HepG2 (cell line): Measurements from ENCODE around the gene CREBRF. TPM values are rescaled to one million over a fixed set of nuclear protein-coding genes. Genes with fewer than 3 reads are reported as not detected.

Source experiments
- ATAC-seq: fragments of 200-7000 bp; cut with Tn5 transposase; 3 replicates; pipeline ENCODE4 v1.9.1; 2020; ENCODE audit warnings: mild to moderate bottlenecking, moderate library complexity
- BruUV-seq: library from RNA; stranded (reverse); fragments of 400-500 nt; replicated peaks from 2 replicates; lab custom pipeline; 2021; lab: Mats Ljungman, UMichigan
- CTCF ChIA-PET: fragments of 300-600 bp; formaldehyde crosslinking; extraction: SDS; loops from one replicate; lab custom pipeline; 2021; ENCODE audit warnings: low total read pairs, inconsistent platforms, low intra/inter-chr PET ratio; lab: Yijun Ruan, JAX
- POLR2A ChIA-PET: fragments of 350-600 bp; sonication (Branson Sonifier 250); formaldehyde crosslinking; loops from one replicate; lab custom pipeline; 2020; ENCODE audit warnings: antibody characterized with exemption, inconsistent platforms; lab: Yijun Ruan, JAX
- DNase-seq: peaks from one replicate; pipeline ENCODE4 v3.0.0-alpha.2; 2015; ENCODE audit warnings: low spot score
- FAIRE-seq: peaks from 3 replicates; lab custom pipeline; 2011; peaks lifted over from hg19 to GRCh38; lab: Jason Lieb, UNC
- H2AFZ ChIP-seq: one replicate; pipeline ENCODE4 v1.6.1; 2011; ENCODE audit warnings: low read length, inconsistent platforms
- H3K27ac ChIP-seq: fragments of 300-600 bp; 3 replicates; pipeline ENCODE4 v1.8.0; 2011; ENCODE audit warnings: mixed run types, mild to moderate bottlenecking, mixed read lengths, low read length, inconsistent platforms; ENCODE audit not compliant: insufficient read depth; ENCODE audit errors: extremely low read length
- H3K27me3 ChIP-seq, 2 experiments: fragments of 200-600 bp in 1 of 2; 2 replicates in 1 of 2; 3 replicates in 1 of 2; pipeline versions ENCODE4 v1.6.0 to v1.8.0; 2011; ENCODE audit warnings: low read length in 2 of 2, mild to moderate bottlenecking in 2 of 2, moderate library complexity in 2 of 2, inconsistent platforms in 1 of 2; ENCODE audit not compliant: insufficient read depth in 2 of 2, control insufficient read depth in 1 of 2
- H3K36me3 ChIP-seq, 2 experiments: fragments of 200-600 bp in 1 of 2; replicated peaks in 1 of 2; 2 replicates in 1 of 2; 3 replicates in 1 of 2; pipeline versions ENCODE4 v1.5.1 to v1.8.0; 2011; ENCODE audit warnings: low read length in 2 of 2, inconsistent platforms in 1 of 2; ENCODE audit not compliant: insufficient read depth in 2 of 2, control insufficient read depth in 1 of 2
- H3K4me1 ChIP-seq: 2 replicates; pipeline ENCODE4 v1.5.1; 2012; ENCODE audit warnings: low read length, inconsistent platforms; ENCODE audit not compliant: insufficient read depth
- H3K4me2 ChIP-seq: 2 replicates; pipeline ENCODE4 v1.6.0; 2011; ENCODE audit warnings: low read depth, low read length, inconsistent platforms
- H3K4me3 ChIP-seq, 3 experiments: fragments of 200-600 bp in 1 of 3; sonication (generic), shearing (Covaris generic) in 1 of 3; replicated peaks in 1 of 3; 2 replicates each; pipeline ENCODE4 v1.5.1; 2011 to 2016; ENCODE audit warnings: low read length in 3 of 3, inconsistent platforms in 2 of 3, low read depth in 2 of 3, mild to moderate bottlenecking in 2 of 3, control low read depth in 1 of 3, mixed read lengths in 1 of 3; ENCODE audit not compliant: insufficient read depth in 1 of 3
- H3K79me2 ChIP-seq: one replicate; pipeline ENCODE4 v1.6.1; 2011; ENCODE audit warnings: low read length, inconsistent platforms; ENCODE audit not compliant: insufficient read depth
- H3K9ac ChIP-seq: 2 replicates; pipeline ENCODE4 v1.6.0; 2011; ENCODE audit warnings: mild to moderate bottlenecking, low read depth, low read length, inconsistent platforms; ENCODE audit not compliant: insufficient read depth
- H3K9me3 ChIP-seq: 2 replicates; pipeline ENCODE4 v1.5.1; 2012; ENCODE audit warnings: mild to moderate bottlenecking, low read length
- H4K20me1 ChIP-seq: 2 replicates; pipeline ENCODE4 v1.6.0; 2011; ENCODE audit warnings: inconsistent platforms, mild to moderate bottlenecking, low read length, moderate library complexity; ENCODE audit not compliant: insufficient read depth
- ETS1 ChIP-seq: sonication (generic); formaldehyde crosslinking; IDR thresholded peaks from 2 replicates; pipeline ENCODE4 v1.4.0; 2020; ENCODE audit warnings: missing genetic modification reagents
- ETV5 ChIP-seq: IDR thresholded peaks from 2 replicates; pipeline ENCODE4 v1.6.1; 2018; ENCODE audit warnings: missing biosample characterization, missing genetic modification reagents, inconsistent platforms, borderline replicate concordance
- GATAD2A ChIP-seq: IDR thresholded peaks from 2 replicates; pipeline ENCODE4 v1.6.1; 2016
- RERE ChIP-seq: IDR thresholded peaks from 2 replicates; pipeline ENCODE4 v1.6.1; 2016; ENCODE audit warnings: low read depth, missing genetic modification reagents, missing compliant biosample characterization
- ZFP91 ChIP-seq: sonication (generic); formaldehyde crosslinking; IDR thresholded peaks from 2 replicates; pipeline ENCODE4 v1.9.0; 2022; ENCODE audit warnings: missing genetic modification reagents, mild to moderate bottlenecking, borderline replicate concordance
- ZNF329 ChIP-seq: sonication (generic); formaldehyde crosslinking; IDR thresholded peaks from 2 replicates; pipeline ENCODE4 v1.9.0; 2021; ENCODE audit warnings: low read depth, mild to moderate bottlenecking, missing genetic modification reagents
- ZNF468 ChIP-seq: sonication (generic); formaldehyde crosslinking; IDR thresholded peaks from 2 replicates; pipeline ENCODE4 v1.8.0; 2022; ENCODE audit warnings: mild to moderate bottlenecking, moderate library complexity, missing genetic modification reagents
- ZNF552 ChIP-seq: sonication (generic); formaldehyde crosslinking; IDR thresholded peaks from 2 replicates; pipeline ENCODE4 v1.9.0; 2022; ENCODE audit warnings: missing genetic modification reagents, mild to moderate bottlenecking, borderline replicate concordance
- WGBS: methylation state at CpG from one replicate; pipeline ENCODE4 v1.1.6; 2017; ENCODE audit warnings: low lambda C conversion rate; 5-methylcytosine and 5-hydroxymethylcytosine counted together
- in situ Hi-C: cut with HindIII; loops from 2 replicates; pipeline ENCODE4 v1.10.0; 2017; ENCODE audit warnings: low pct_unique_long_range_greater_than_20kb; ENCODE audit not compliant: extremely low pct_ligation_motif_present
- intact Hi-C: fragments of 100-400 bp; cut with micrococcal nuclease; formaldehyde crosslinking; loops from one replicate; pipeline ENCODE4 v1.10.0; 2022; ENCODE audit not compliant: unreplicated experiment
- polyA plus RNA-seq, 8 experiments: library from polyadenylated mRNA; depleted of rRNA in 3 of 8; stranded (reverse) in 7 of 8; unstranded in 1 of 8; fragments of >200 nt; fragmentation: Illumina TruSeq in 4 of 8; extraction: Trizol in 4 of 8; gene quantifications; 2 replicates each; pipeline versions ENCODE4 v1.2.1 to v1.2.3, GENCODE V29; 2011 to 2016; ENCODE audit warnings: low read depth in 4 of 8, missing spikeins in 1 of 8, mixed read lengths in 1 of 8; ENCODE audit not compliant: insufficient read depth in 1 of 8
- total RNA-seq, 5 experiments: library from RNA; depleted of rRNA; stranded (reverse); fragments of >200 nt; fragmentation: Illumina TruSeq; extraction: Trizol; gene quantifications; 2 replicates each; pipeline ENCODE4 v1.2.3, GENCODE V29; 2016; ENCODE audit warnings: low read depth in 1 of 5
- TF ChIP-seq, protein P1 (sequence below): sonication (generic); formaldehyde crosslinking; IDR thresholded peaks from 2 replicates; pipeline ENCODE4 v1.5.0; 2020; ENCODE audit warnings: mild to moderate bottlenecking, missing genetic modification reagents

Gene CREBRF
- total and polyA plus RNA-seq, 2 of the 13 experiments (the other 11 are each of a cell fraction or from before 2014, with no cell fraction given) = 4.5 to 10.2 TPM

- TF ChIP-seq, protein P1, sequence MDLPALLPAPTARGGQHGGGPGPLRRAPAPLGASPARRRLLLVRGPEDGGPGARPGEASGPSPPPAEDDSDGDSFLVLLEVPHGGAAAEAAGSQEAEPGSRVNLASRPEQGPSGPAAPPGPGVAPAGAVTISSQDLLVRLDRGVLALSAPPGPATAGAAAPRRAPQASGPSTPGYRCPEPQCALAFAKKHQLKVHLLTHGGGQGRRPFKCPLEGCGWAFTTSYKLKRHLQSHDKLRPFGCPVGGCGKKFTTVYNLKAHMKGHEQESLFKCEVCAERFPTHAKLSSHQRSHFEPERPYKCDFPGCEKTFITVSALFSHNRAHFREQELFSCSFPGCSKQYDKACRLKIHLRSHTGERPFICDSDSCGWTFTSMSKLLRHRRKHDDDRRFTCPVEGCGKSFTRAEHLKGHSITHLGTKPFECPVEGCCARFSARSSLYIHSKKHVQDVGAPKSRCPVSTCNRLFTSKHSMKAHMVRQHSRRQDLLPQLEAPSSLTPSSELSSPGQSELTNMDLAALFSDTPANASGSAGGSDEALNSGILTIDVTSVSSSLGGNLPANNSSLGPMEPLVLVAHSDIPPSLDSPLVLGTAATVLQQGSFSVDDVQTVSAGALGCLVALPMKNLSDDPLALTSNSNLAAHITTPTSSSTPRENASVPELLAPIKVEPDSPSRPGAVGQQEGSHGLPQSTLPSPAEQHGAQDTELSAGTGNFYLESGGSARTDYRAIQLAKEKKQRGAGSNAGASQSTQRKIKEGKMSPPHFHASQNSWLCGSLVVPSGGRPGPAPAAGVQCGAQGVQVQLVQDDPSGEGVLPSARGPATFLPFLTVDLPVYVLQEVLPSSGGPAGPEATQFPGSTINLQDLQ = no peak
- TF ChIP-seq, all 625 proteins: peak for 280
Observed at GRCh38 chr5:173144200-173145176, 88.3 kb downstream of the CREBRF start, which contains the start of gene BNIP1 (continued).

GRCh38 chr5:173148354-173148753, 92.2 kb downstream of the CREBRF start:
- peaks cover 1 to 17% of the 10 kb centered on the region in 2 experiments; a peak in 3 of 5 replicates for H3K36me3 ChIP-seq
- intact Hi-C loops = loop anchor here (10.0 kb wide), 1 partner anchor 434 kb away; no protein-coding TSS in a partner anchor
- TF ChIP-seq ZNF552 (no peak), ETS1 (no peak), ZFP91 (CRISPR knock-in tag) (no peak), RERE (CRISPR knock-in tag) (no peak), ETV5 (CRISPR knock-in tag) (no peak), ZNF468 (no peak), GATAD2A (CRISPR knock-in tag) (no peak), ZNF329 (no peak)
- TF ChIP-seq, all 625 proteins: peak for 0
- no peaks in the 10 kb centered on the region; a peak in 1 of 5 replicates for H3K27me3 ChIP-seq
- H4K20me1 ChIP-seq = no peaks in the 10 kb centered on the region
- H3K9me3 ChIP-seq = no peaks in the 10 kb centered on the region
- H2AFZ ChIP-seq = no peak overlapping the region
- CTCF ChIA-PET = no interaction called here
- no peak overlapping the region for H3K9ac ChIP-seq
- no TSS peak for BruUV-seq
- H3K4me2 ChIP-seq = no peak overlapping the region
- H3K4me3 ChIP-seq = no peak overlapping the region
- POLR2A ChIA-PET = no interaction called here
- no peak overlapping the region for H3K27ac ChIP-seq
- no peak for ATAC-seq
- 72% methylated on average over 2 of the region's 2 CpGs for WGBS
- no peak for DNase-seq
- FAIRE-seq = no peak
- H3K4me1 ChIP-seq = peaks cover 9% of the 10 kb centered on the region; the same call in 1 of the 2 replicates
- in situ Hi-C loops = loop anchor here (25.0 kb wide), 1 partner anchor 436 kb away; no protein-coding TSS in a partner anchor
- H3K79me2 ChIP-seq = peaks cover 2% of the 10 kb centered on the region
